Neural cell (in vitro differentiated cells): Measurements from ENCODE around the gene STYXL1. TPM values are rescaled to one million over a fixed set of nuclear protein-coding genes. Genes with fewer than 3 reads are reported as not detected.

ENCODE experiments used
- H2AFZ ChIP-seq: fragments of 200-600, 300-800 bp; sonication (generic), shearing (Covaris generic); 2 replicates; pipeline ENCODE4 v1.6.0; 2014; ENCODE audit warnings: low read depth, mild to moderate bottlenecking, antibody characterized with exemption, low read length, moderate library complexity
- H3F3A ChIP-seq: fragments of 200-600 bp; shearing (Covaris generic); 2 replicates; pipeline ENCODE4 v1.6.1; 2016; ENCODE audit warnings: mild to moderate bottlenecking, moderate library complexity, mixed read lengths, antibody characterized with exemption, low read length; ENCODE audit not compliant: insufficient read depth, poor library complexity, severe bottlenecking
- H3K27ac ChIP-seq: fragments of 200-600, 300-800 bp; sonication (generic), shearing (Covaris generic); 2 replicates; pipeline ENCODE4 v1.5.1; 2014; ENCODE audit warnings: mild to moderate bottlenecking, low read length, moderate library complexity
- H3K27me3 ChIP-seq: fragments of 300-800, 200-600 bp; sonication (generic), shearing (Covaris generic); 2 replicates; pipeline ENCODE4 v1.6.0; 2014; ENCODE audit warnings: mild to moderate bottlenecking, low read depth, low read length, moderate library complexity; ENCODE audit not compliant: insufficient read depth
- H3K36me3 ChIP-seq: fragments of 300-800, 200-600 bp; sonication (generic), shearing (Covaris generic); 2 replicates; pipeline ENCODE4 v1.5.1; 2014; ENCODE audit warnings: mild to moderate bottlenecking, antibody characterized with exemption, low read length, moderate library complexity; ENCODE audit not compliant: insufficient read depth
- H3K4me2 ChIP-seq: fragments of 300-800, 200-600 bp; sonication (generic), shearing (Covaris generic); 2 replicates; pipeline ENCODE4 v1.6.0; 2014; ENCODE audit warnings: mild to moderate bottlenecking, low read length
- H3K4me3 ChIP-seq: fragments of 300-800, 200-600 bp; sonication (generic), shearing (Covaris generic); 2 replicates; pipeline ENCODE4 v1.5.1; 2014; ENCODE audit warnings: mild to moderate bottlenecking, low read length, moderate library complexity
- H3K79me2 ChIP-seq: fragments of 200-600 bp; shearing (Covaris generic); replicated peaks from 2 replicates; pipeline ENCODE4 v1.6.0; 2014; ENCODE audit warnings: mild to moderate bottlenecking, low read length, moderate library complexity; ENCODE audit not compliant: insufficient read depth
- H3K9ac ChIP-seq: fragments of 300-800, 200-600 bp; sonication (generic), shearing (Covaris generic); 2 replicates; pipeline ENCODE4 v1.6.1; 2016; ENCODE audit warnings: mild to moderate bottlenecking, low read length, mixed read lengths
- H3K9me2 ChIP-seq: fragments of 200-600 bp; shearing (Covaris generic); 2 replicates; pipeline ENCODE4 v1.6.1; 2016; ENCODE audit warnings: mild to moderate bottlenecking, low read length, mixed read lengths; ENCODE audit not compliant: insufficient read depth
- H3K9me3 ChIP-seq: fragments of 200-600, 300-800 bp; sonication (generic), shearing (Covaris generic); 2 replicates; pipeline ENCODE4 v1.6.1; 2016; ENCODE audit warnings: mild to moderate bottlenecking, mixed run types, low read length, moderate library complexity, mixed read lengths
- H4K20me1 ChIP-seq: fragments of 200-600 bp; shearing (Covaris generic); 2 replicates; pipeline ENCODE4 v1.6.1; 2016; ENCODE audit warnings: mild to moderate bottlenecking, mixed run types; ENCODE audit not compliant: insufficient read depth
- CTCF ChIP-seq: fragments of 450-650 bp; IDR thresholded peaks from 2 replicates; pipeline ENCODE4 v1.5.1; 2014; ENCODE audit warnings: antibody characterized with exemption, mild to moderate bottlenecking, moderate library complexity; ENCODE audit not compliant: poor library complexity, severe bottlenecking
- EP300 ChIP-seq: fragments of 450-650 bp; conservative IDR thresholded peaks from 2 replicates; pipeline ENCODE4 v1.6.1; 2014; ENCODE audit warnings: antibody characterized with exemption, mild to moderate bottlenecking, moderate library complexity; ENCODE audit not compliant: poor library complexity, severe bottlenecking
- EZH2 ChIP-seq: fragments of 200-600, 300-800 bp; shearing (Covaris generic), sonication (generic); IDR thresholded peaks from 2 replicates; pipeline ENCODE4 v1.6.1; 2014; ENCODE audit warnings: antibody characterized with exemption, low read length, borderline replicate concordance, mild to moderate bottlenecking; ENCODE audit not compliant: insufficient read depth, poor library complexity, severe bottlenecking
- MXI1 ChIP-seq: fragments of 450-650 bp; conservative IDR thresholded peaks from 2 replicates; pipeline ENCODE4 v1.6.1; 2014; ENCODE audit warnings: antibody characterized with exemption, mild to moderate bottlenecking; ENCODE audit not compliant: poor library complexity, severe bottlenecking
- POLR2AphosphoS5 ChIP-seq: IDR thresholded peaks from 2 replicates; pipeline ENCODE4 v1.6.1; 2012
- RAD21 ChIP-seq: fragments of 450-650 bp; conservative IDR thresholded peaks from 2 replicates; pipeline ENCODE4 v1.6.1; 2014; ENCODE audit warnings: antibody characterized with exemption, mild to moderate bottlenecking, moderate library complexity
- REST ChIP-seq: IDR thresholded peaks from 2 replicates; pipeline ENCODE4 v1.6.1; 2012; ENCODE audit warnings: borderline replicate concordance
- SMC3 ChIP-seq: fragments of 450-650 bp; conservative IDR thresholded peaks from 2 replicates; pipeline ENCODE4 v1.6.1; 2014; ENCODE audit warnings: antibody characterized with exemption, mild to moderate bottlenecking, moderate library complexity; ENCODE audit not compliant: poor library complexity
- TAF1 ChIP-seq: IDR thresholded peaks from 2 replicates; pipeline ENCODE4 v1.6.1; 2012; ENCODE audit warnings: low read depth
- polyA plus RNA-seq: library from polyadenylated mRNA; depleted of rRNA; stranded (reverse); fragments of >200 nt; gene quantifications from 2 replicates; pipeline ENCODE4 v1.2.3, GENCODE V29; 2014

STYXL1 gene
- polyA plus RNA-seq, 1 donor from 2014 or later: 59.9 TPM

- H2AFZ ChIP-seq: no peak overlapping the region
- no peaks in the 10 kb centered on the region for H3K9me2 ChIP-seq
- no peaks in the 10 kb centered on the region for H3F3A ChIP-seq
- H3K9ac ChIP-seq: no peak overlapping the region
- no peak overlapping the region for H3K4me3 ChIP-seq
- TF ChIP-seq MXI1 (no peak), REST (no peak), TAF1 (no peak), POLR2AphosphoS5 (no peak), RAD21 (no peak), SMC3 (no peak), EZH2 (no peak), EP300 (no peak), CTCF (no peak)
- no peaks in the 10 kb centered on the region for H3K27me3 ChIP-seq
- no peaks in the 10 kb centered on the region for H3K36me3 ChIP-seq
- H3K9me3 ChIP-seq: no peaks in the 10 kb centered on the region
- no peaks in the 10 kb centered on the region for H4K20me1 ChIP-seq
- H3K4me2 ChIP-seq: no peak overlapping the region
- no peak overlapping the region for H3K27ac ChIP-seq
- no peaks in the 10 kb centered on the region for H3K79me2 ChIP-seq
These were observed 16.6 kb upstream of the STYXL1 start for GRCh38 chr7:76064208-76064970.

GRCh38 chr7:76063525-76063924, 15.7 kb upstream of the STYXL1 start:
- Histone ChIP-seq H3K27ac (no peak overlapping the region), H4K20me1 (no peaks in the 10 kb centered on the region), H3K9me2 (no peaks in the 10 kb centered on the region), H3F3A (no peaks in the 10 kb centered on the region), H3K36me3 (no peaks in the 10 kb centered on the region), H3K4me3 (no peak overlapping the region), H3K27me3 (no peaks in the 10 kb centered on the region), H2AFZ (no peak overlapping the region), H3K4me2 (no peak overlapping the region), H3K9ac (no peak overlapping the region), H3K9me3 (no peaks in the 10 kb centered on the region), H3K79me2 (no peaks in the 10 kb centered on the region)
- no peak for TF ChIP-seq REST
- TF ChIP-seq EP300: no peak
- TF ChIP-seq SMC3: no peak
- no peak for TF ChIP-seq TAF1
- TF ChIP-seq CTCF: no peak
- TF ChIP-seq EZH2: no peak
- TF ChIP-seq RAD21: no peak
- no peak for TF ChIP-seq MXI1
- no peak for TF ChIP-seq POLR2AphosphoS5
